Neural crest cell (in vitro differentiated cells): ENCODE measurements around the gene MS4A10. TPM values are rescaled to one million over a fixed set of nuclear protein-coding genes. Genes with fewer than 3 reads are reported as not detected.
A peak's percentile ranks its signal among the peaks of the same experiment; 100 is the strongest.

Experiments
- DNase-seq: peaks from one replicate; pipeline ENCODE4 v3.0.0; 2021; ENCODE audit warnings: low read depth, mixed read lengths, low spot score
- H3K27ac Mint-ChIP-seq: one replicate; pipeline ENCODE4 v1.8.0; 2021; ENCODE audit warnings: mild to moderate bottlenecking, mixed read lengths; ENCODE audit not compliant: unreplicated experiment
- H3K27me3 Mint-ChIP-seq: 2 replicates; pipeline ENCODE4 v1.8.0; 2021; ENCODE audit warnings: low read depth, mild to moderate bottlenecking, mixed read lengths
- H3K36me3 Mint-ChIP-seq: 2 replicates; pipeline ENCODE4 v1.8.0; 2021; ENCODE audit warnings: low read depth, mild to moderate bottlenecking, mixed read lengths
- H3K4me1 Mint-ChIP-seq: 2 replicates; pipeline ENCODE4 v1.8.0; 2021; ENCODE audit warnings: mixed read lengths
- H3K4me3 Mint-ChIP-seq: one replicate; pipeline ENCODE4 v1.8.0; 2021; ENCODE audit warnings: mild to moderate bottlenecking, mixed read lengths
- H3K9me3 Mint-ChIP-seq: 2 replicates; pipeline ENCODE4 v1.8.0; 2021; ENCODE audit warnings: mixed read lengths
- total RNA-seq: library from RNA; stranded (reverse); gene quantifications from 2 replicates; pipeline ENCODE4 v1.2.1, GENCODE V29; 2021
- TF ChIP-seq, protein P1 (sequence below): fragments of 200-600 bp; sonication (generic); conservative IDR thresholded peaks from 2 replicates; pipeline ENCODE4 v1.5.0; 2021; ENCODE audit warnings: antibody characterized with exemption, mild to moderate bottlenecking

MS4A10 gene
- total RNA-seq, 1 donor from 2014 or later = not detected

DNA sequence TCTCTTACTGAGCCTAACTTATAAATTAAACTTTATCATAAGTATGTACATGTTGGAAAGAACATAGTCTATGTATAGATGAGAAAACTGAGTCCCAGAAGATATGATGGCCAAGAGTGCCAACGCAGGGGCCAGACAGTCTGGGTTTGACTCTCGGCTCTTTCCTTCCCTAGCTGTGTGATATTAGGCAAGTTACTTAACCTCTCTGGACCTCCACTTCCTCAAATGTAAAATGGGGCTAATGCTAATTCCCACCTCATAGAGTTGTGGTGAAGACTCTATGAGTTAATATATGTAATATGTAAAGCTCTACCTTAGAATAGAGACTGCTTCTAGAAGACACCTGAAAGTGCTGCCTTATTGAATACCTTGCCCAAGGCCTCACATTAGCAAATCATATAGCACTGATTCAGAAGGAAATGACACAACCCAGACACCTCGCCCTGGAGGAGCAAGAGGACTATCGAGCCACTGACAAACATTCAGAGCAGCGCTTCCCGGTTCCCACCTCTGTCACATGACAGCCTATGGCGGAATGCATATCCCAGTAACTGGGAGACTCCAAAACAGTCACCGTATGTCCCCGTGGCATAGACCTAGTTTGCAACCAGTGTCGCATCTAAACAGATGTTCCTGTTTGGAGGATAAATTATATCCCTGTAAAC lies 45.5 kb downstream of the MS4A10 start:
- Mint-ChIP-seq H3K27me3 (peaks cover 41% of the 10 kb centered on the region), H3K27ac (no peak overlapping the region), H3K4me3 (no peak overlapping the region), H3K9me3 (no peaks in the 10 kb centered on the region), H3K36me3 (no peaks in the 10 kb centered on the region), H3K4me1 (no peaks in the 10 kb centered on the region)
- TF ChIP-seq, protein P1, sequence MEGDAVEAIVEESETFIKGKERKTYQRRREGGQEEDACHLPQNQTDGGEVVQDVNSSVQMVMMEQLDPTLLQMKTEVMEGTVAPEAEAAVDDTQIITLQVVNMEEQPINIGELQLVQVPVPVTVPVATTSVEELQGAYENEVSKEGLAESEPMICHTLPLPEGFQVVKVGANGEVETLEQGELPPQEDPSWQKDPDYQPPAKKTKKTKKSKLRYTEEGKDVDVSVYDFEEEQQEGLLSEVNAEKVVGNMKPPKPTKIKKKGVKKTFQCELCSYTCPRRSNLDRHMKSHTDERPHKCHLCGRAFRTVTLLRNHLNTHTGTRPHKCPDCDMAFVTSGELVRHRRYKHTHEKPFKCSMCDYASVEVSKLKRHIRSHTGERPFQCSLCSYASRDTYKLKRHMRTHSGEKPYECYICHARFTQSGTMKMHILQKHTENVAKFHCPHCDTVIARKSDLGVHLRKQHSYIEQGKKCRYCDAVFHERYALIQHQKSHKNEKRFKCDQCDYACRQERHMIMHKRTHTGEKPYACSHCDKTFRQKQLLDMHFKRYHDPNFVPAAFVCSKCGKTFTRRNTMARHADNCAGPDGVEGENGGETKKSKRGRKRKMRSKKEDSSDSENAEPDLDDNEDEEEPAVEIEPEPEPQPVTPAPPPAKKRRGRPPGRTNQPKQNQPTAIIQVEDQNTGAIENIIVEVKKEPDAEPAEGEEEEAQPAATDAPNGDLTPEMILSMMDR = no peak
- DNase-seq = no peak

DNA sequence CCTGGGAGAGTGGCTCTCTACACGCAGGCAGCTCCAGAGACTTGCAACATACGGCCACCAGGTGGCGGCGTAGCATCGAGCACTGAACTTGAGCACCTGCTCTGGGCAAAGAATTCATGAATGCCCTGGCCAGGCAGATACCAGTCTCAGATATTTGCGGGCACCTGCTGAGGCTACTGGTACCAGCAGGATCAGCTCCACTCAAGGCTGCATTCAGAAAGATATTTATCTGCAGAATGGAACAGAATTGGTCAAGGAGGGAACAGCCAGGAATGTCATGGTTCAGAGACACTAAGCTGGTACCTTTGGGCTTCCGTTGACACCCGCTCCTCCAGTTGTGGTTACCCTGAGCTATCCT lies 46.0 kb downstream of the MS4A10 start:
- Mint-ChIP-seq H3K9me3 (no peaks in the 10 kb centered on the region), H3K4me1 (no peaks in the 10 kb centered on the region), H3K4me3 (no peak overlapping the region), H3K27me3 (peaks cover 46% of the 10 kb centered on the region), H3K27ac (no peak overlapping the region), H3K36me3 (no peaks in the 10 kb centered on the region)
- DNase-seq = peak; percentile 72
- TF ChIP-seq, protein P1 = peak; percentile 98

DNA sequence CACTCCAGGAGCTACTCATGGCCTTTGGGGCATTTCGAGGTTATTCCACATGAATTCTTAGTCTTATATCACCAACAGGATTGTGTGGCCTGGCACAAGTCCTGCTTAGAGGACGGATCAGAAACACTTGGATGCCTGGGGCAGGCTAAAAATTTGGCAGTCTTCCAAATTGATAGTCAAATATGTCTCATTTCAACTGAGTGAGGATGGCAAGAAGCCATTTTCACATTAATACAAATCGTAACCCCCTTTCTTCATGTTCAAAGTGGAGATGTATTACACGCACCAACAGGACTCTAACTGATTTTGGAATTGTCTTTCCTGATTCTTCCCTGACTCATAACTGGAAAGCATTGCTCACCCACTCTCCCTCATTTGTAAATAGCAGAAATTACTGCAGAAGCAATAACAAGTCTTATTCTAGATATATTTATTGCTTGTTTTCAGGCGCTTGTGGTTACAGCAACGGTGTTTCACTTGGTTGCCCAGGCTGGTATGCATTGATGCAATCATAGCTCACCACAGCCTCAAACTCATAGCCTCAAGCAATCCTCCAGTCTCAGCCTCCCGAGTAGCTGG lies 46.5 kb downstream of the MS4A10 start:
- DNase-seq = no peak
- no peaks in the 10 kb centered on the region for H3K9me3 Mint-ChIP-seq
- TF ChIP-seq, protein P1 = no peak
- H3K27ac Mint-ChIP-seq = no peak overlapping the region
- H3K27me3 Mint-ChIP-seq = peaks cover 47% of the 10 kb centered on the region
- H3K4me3 Mint-ChIP-seq = no peak overlapping the region
- H3K36me3 Mint-ChIP-seq = no peaks in the 10 kb centered on the region
- no peaks in the 10 kb centered on the region for H3K4me1 Mint-ChIP-seq

DNA sequence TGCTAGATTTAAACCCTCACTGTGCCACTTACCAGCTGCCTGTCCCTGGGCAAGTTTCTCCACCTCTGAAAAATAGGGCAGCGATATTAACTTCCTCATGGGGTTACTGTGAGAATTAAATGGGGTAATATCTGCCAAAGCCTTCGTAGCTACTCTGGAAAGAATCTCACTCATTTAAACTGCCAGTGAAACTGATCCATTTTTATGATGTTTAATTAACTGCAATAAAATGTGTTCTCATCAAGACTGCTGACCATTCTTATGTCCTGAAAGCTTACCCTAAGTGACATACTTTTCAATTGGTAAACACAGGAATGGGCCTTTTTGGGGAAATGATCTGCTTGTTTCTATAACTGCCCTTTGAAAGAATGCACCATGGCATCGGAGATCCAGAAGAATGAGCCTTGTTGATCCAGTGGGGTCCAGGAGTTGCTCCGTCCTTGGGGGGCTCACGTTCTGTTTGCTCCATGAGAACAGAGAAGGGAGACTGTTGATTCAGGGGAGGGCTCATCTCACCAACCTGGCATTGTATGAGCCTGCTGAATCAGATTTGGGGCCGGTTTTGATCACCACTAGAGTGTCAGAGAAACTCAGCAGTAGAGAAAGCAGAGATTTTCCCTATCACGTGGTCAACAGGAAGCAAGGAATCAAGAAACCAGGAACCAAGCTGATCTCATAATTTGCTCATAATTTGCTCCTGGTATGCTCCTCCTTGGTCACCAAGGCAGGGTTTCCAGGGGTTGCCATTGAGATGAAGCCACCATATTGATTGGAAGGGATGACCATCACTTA lies 49.8 kb downstream of the MS4A10 start:
- Mint-ChIP-seq H3K27ac (no peak overlapping the region), H3K4me1 (no peaks in the 10 kb centered on the region), H3K27me3 (peaks cover 53% of the 10 kb centered on the region), H3K36me3 (no peaks in the 10 kb centered on the region), H3K4me3 (no peak overlapping the region), H3K9me3 (no peaks in the 10 kb centered on the region)
- TF ChIP-seq, protein P1 = no peak
- DNase-seq = no peak

DNA sequence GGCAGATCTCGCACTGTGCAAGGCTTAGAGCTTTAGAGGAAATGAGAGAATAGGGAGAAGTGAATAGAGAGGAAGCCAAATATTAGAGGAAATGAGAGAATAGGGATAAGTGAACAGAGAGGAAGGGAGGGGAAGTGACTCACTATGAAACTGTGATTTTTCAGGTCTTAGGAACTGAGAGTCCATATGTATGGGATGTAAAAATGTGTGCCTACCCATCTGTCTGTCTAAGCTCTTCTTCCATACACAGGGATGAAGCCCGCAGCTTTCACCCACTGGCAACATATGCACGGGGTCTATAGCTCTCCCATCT lies 50.4 kb downstream of the MS4A10 start:
- no peak overlapping the region for H3K27ac Mint-ChIP-seq

More for the DNA sequence above, 50.4 kb downstream of the MS4A10 start:
- peaks cover 53% of the 10 kb centered on the region for H3K27me3 Mint-ChIP-seq
- no peaks in the 10 kb centered on the region for H3K4me1 Mint-ChIP-seq
- H3K4me3 Mint-ChIP-seq = no peak overlapping the region
- DNase-seq = no peak
- no peaks in the 10 kb centered on the region for H3K36me3 Mint-ChIP-seq
- TF ChIP-seq, protein P1 = no peak
- no peaks in the 10 kb centered on the region for H3K9me3 Mint-ChIP-seq
